K562 (cell line): ENCODE data around the gene MAP4K5. TPM values are rescaled to one million over a fixed set of nuclear protein-coding genes. Genes with fewer than 3 reads are reported as not detected.
A peak's percentile ranks its signal among the peaks of the same experiment; 100 is the strongest.

ENCODE experiments used
- ATAC-seq: fragments of 200-7000 bp; cut with Tn5 transposase; 3 replicates; pipeline ENCODE4 v1.9.1; 2020; ENCODE audit warnings: moderate library complexity
- BruUV-seq: library from RNA; stranded (reverse); fragments of 400-500 nt; replicated peaks from 2 replicates; lab custom pipeline; 2021; lab: Mats Ljungman, UMichigan
- CTCF ChIA-PET: fragments of 300-600 bp; formaldehyde crosslinking; extraction: SDS; loops from one replicate; lab custom pipeline; 2021; ENCODE audit warnings: low intra/inter-chr PET ratio; lab: Yijun Ruan, JAX
- POLR2A ChIA-PET: fragments of 300-600, 350-650 bp; sonication (Branson Sonifier 250); formaldehyde crosslinking; extraction: SDS; loops from one replicate; lab custom pipeline; 2021; ENCODE audit warnings: antibody characterized with exemption, inconsistent platforms; lab: Yijun Ruan, JAX
- DNase-seq, 4 experiments: peaks; one replicate each; pipeline versions ENCODE4 v3.0.0 to v3.0.0-alpha.2; 2011 to 2018; ENCODE audit warnings: low spot score in 3 of 4, mixed read lengths in 3 of 4; ENCODE audit errors: extremely low read depth in 1 of 4
- FAIRE-seq: peaks from 2 replicates; lab custom pipeline; 2011; peaks lifted over from hg19 to GRCh38; lab: Jason Lieb, UNC
- H2AFZ ChIP-seq: 2 replicates; pipeline ENCODE4 v1.6.0; 2011; ENCODE audit warnings: low read depth, low read length, control low read depth, inconsistent platforms
- H3K27ac ChIP-seq: fragments of 200-600 bp; 3 replicates; pipeline ENCODE4 v1.8.0; 2011; ENCODE audit warnings: low read depth, mild to moderate bottlenecking, control low read depth, inconsistent platforms, low read length, moderate library complexity, mixed read lengths; ENCODE audit errors: extremely low read depth
- H3K27me3 ChIP-seq, 2 experiments: fragments of 300-600 bp in 1 of 2; 2 replicates in 1 of 2; 3 replicates in 1 of 2; pipeline versions ENCODE4 v1.6.0 to v1.8.0; 2011; ENCODE audit warnings: inconsistent platforms in 2 of 2, low read length in 2 of 2, mild to moderate bottlenecking in 1 of 2, mixed read lengths in 1 of 2, moderate library complexity in 1 of 2; ENCODE audit not compliant: control insufficient read depth in 2 of 2, insufficient read depth in 2 of 2
- H3K36me3 ChIP-seq: fragments of 300-600 bp; 3 replicates; pipeline ENCODE4 v1.8.0; 2011; ENCODE audit warnings: mild to moderate bottlenecking, low read length, inconsistent platforms; ENCODE audit not compliant: control insufficient read depth, insufficient read depth
- H3K4me1 ChIP-seq, 2 experiments: fragments of 200-600 bp in 1 of 2; replicated peaks in 1 of 2; 2 replicates in 1 of 2; 3 replicates in 1 of 2; pipeline versions ENCODE4 v1.5.1 to v1.8.0; 2011; ENCODE audit warnings: inconsistent platforms in 2 of 2, low read length in 2 of 2, mild to moderate bottlenecking in 1 of 2, mixed read lengths in 1 of 2, moderate library complexity in 1 of 2; ENCODE audit not compliant: control insufficient read depth in 2 of 2, insufficient read depth in 2 of 2
- H3K4me2 ChIP-seq: 2 replicates; pipeline ENCODE4 v1.6.1; 2011; ENCODE audit warnings: low read length, control low read depth, inconsistent platforms, mixed read lengths; ENCODE audit not compliant: insufficient read depth
- H3K4me3 ChIP-seq: fragments of 200-600 bp; sonication (generic), shearing (Covaris generic); 2 replicates; pipeline ENCODE4 v1.5.1; 2016; ENCODE audit warnings: control low read depth, inconsistent platforms
- H3K79me2 ChIP-seq: fragments of 200-600 bp; 3 replicates; pipeline ENCODE4 v1.8.0; 2011; ENCODE audit warnings: low read length, inconsistent platforms; ENCODE audit not compliant: control insufficient read depth, insufficient read depth
- H3K9ac ChIP-seq, 2 experiments: 2 replicates each; pipeline versions ENCODE4 v1.6.0 to v1.6.1; 2011; ENCODE audit warnings: low read depth in 2 of 2, low read length in 2 of 2, control low read depth in 1 of 2, inconsistent platforms in 1 of 2, mild to moderate bottlenecking in 1 of 2, mixed read lengths in 1 of 2; ENCODE audit not compliant: insufficient read depth in 1 of 2
- H3K9me1 ChIP-seq: one replicate; pipeline ENCODE4 v1.6.0; 2011; ENCODE audit warnings: inconsistent platforms, mild to moderate bottlenecking, low read length, moderate library complexity; ENCODE audit not compliant: control insufficient read depth, insufficient read depth
- H3K9me3 ChIP-seq: replicated peaks from 2 replicates; pipeline ENCODE4 v1.5.1; 2011; ENCODE audit warnings: low read depth, low read length, inconsistent platforms; ENCODE audit not compliant: control insufficient read depth, insufficient read depth
- H4K20me1 ChIP-seq: replicated peaks from 2 replicates; pipeline ENCODE4 v1.6.1; 2011; ENCODE audit warnings: low read length, inconsistent platforms, mixed read lengths; ENCODE audit not compliant: control insufficient read depth, insufficient read depth
- CGGBP1 ChIP-seq: fragments of 250-450 bp; sonication (Bioruptor Pico); IDR thresholded peaks from 2 replicates; pipeline ENCODE4 v1.9.0; 2021; ENCODE audit warnings: mild to moderate bottlenecking
- PHF20 ChIP-seq: fragments of 450-650 bp; IDR thresholded peaks from 2 replicates; pipeline ENCODE4 v1.6.1; 2018; ENCODE audit not compliant: partially characterized antibody
- POLR2G ChIP-seq: fragments of 200-400 bp; formaldehyde crosslinking; IDR thresholded peaks from 2 replicates; pipeline ENCODE4 v1.6.1; 2017; ENCODE audit warnings: low read depth, mild to moderate bottlenecking, antibody characterized with exemption, low read length, moderate library complexity
- RBFOX2 ChIP-seq: fragments of 200-400 bp; formaldehyde crosslinking; IDR thresholded peaks from 2 replicates; pipeline ENCODE4 v1.6.1; 2017; ENCODE audit warnings: low read depth, mild to moderate bottlenecking, low read length, moderate library complexity
- SFPQ ChIP-seq: fragments of 200-400 bp; formaldehyde crosslinking; IDR thresholded peaks from 2 replicates; pipeline ENCODE4 v1.6.1; 2017; ENCODE audit warnings: mild to moderate bottlenecking, low read depth, low read length, moderate library complexity
- ZBTB17 ChIP-seq: fragments of 450-650 bp; formaldehyde crosslinking; IDR thresholded peaks from 2 replicates; pipeline ENCODE4 v1.4.0; 2020; ENCODE audit warnings: mild to moderate bottlenecking
- ZNF3 ChIP-seq: fragments of 250-450 bp; sonication (Bioruptor Pico); IDR thresholded peaks from 2 replicates; pipeline ENCODE4 v1.5.0; 2021; ENCODE audit warnings: mild to moderate bottlenecking, moderate library complexity
- WGBS: fragments of 100-300 bp; shearing (Covaris generic); methylation state at CpG from one replicate; pipeline ENCODE4 v1.1.6; 2016; ENCODE audit warnings: low coverage, mixed read lengths; ENCODE audit not compliant: insufficient coverage; ENCODE audit errors: missing lambda C conversion rate; 5-methylcytosine and 5-hydroxymethylcytosine counted together
- in situ Hi-C: fragments of 300-500 bp; cut with MboI; formaldehyde crosslinking; loops from 4 replicates; pipeline ENCODE4 v1.15.0; 2018; ENCODE audit warnings: inconsistent platforms, mixed read lengths
- intact Hi-C: fragments of 100-400 bp; cut with micrococcal nuclease; formaldehyde crosslinking; loops from 2 replicates; pipeline ENCODE4 v1.14.2; 2022
- polyA plus RNA-seq, 8 experiments: library from polyadenylated mRNA; depleted of rRNA in 4 of 8; stranded (reverse) in 5 of 8; unstranded in 3 of 8; fragments of >200 nt; fragmentation: Nextera tagmentation in 2 of 8; fragmentation: Illumina TruSeq in 1 of 8; extraction: Ambion mirVana in 2 of 8; extraction: Trizol in 1 of 8; gene quantifications; 2 replicates each; pipeline versions ENCODE4 v1.2.1 to v1.2.3, GENCODE V29; 2011 to 2014; ENCODE audit warnings: inconsistent platforms in 1 of 8, missing spikeins in 1 of 8
- total RNA-seq, 7 experiments: library from RNA; depleted of rRNA in 6 of 7; stranded (reverse); fragments of >200 nt in 6 of 7; fragmentation: Illumina TruSeq in 2 of 7; extraction: Trizol in 2 of 7; gene quantifications; 2 replicates each; pipeline versions ENCODE4 v1.2.1 to v1.2.3, GENCODE V29; 2011 to 2021; ENCODE audit warnings: low replicate concordance in 1 of 7

MAP4K5 gene
- total and polyA plus RNA-seq, 9 of the 15 experiments (the other 6 are each of a cell fraction or from before 2014, with no cell fraction given): 5.9 to 29.4 (median 18.0) TPM

DNA sequence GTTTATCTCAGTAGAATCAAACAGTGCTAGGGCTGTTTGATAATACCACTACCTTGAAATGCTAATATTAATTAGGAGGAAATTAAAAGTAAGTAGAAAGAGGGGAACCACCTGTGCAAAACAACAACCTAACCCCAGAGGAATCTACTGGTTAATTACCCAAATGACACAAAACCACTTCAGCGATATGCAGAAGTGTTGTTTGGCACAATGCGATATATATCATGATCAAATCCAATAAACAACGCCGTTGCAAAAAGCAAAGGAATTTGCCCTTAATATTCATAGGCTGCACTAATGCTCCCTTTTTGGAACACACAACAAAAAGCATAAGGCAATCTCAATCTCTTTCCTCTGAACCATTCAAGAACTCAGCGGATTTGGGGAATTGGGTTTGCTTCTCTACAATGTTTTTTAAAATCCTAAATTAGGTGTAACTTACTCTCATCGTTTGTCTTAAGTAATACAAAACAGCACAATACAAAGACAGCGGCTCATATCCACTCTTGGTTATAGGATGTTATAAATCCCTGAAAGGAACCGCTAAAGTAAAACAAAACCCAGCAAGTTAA is 1.5 kb downstream of the MAP4K5 start:
- ATAC-seq (no peak), FAIRE-seq (no peak), DNase-seq (no peak)
- Histone ChIP-seq H3K36me3 (peaks cover 16% of the 10 kb centered on the region; the same call in 2 of the 3 replicates), H3K79me2 (peaks cover 61% of the 10 kb centered on the region), H3K4me2 (peak overlapping the region; percentile 77), H3K9me1 (no peaks in the 10 kb centered on the region), H3K4me1 (peaks cover 12 to 14% of the 10 kb centered on the region in 2 experiments; a peak in 4 of 5 replicates), H2AFZ (no peak overlapping the region), H3K27ac (no peak overlapping the region), H3K4me3 (peak overlapping the region; percentile 66), H3K27me3 (no peaks in the 10 kb centered on the region), H3K9ac (peak overlapping the region in 1 of 2 experiments; percentile 73; a peak in 2 of 4 replicates), H3K9me3 (no peaks in the 10 kb centered on the region), H4K20me1 (0 out of 2 replicates have a peak, but pooled peaks cover 7% of the 10 kb centered on the region)
- ChIA-PET CTCF (no interaction called here), POLR2A (no interaction called here)
- BruUV-seq: no TSS peak
- intact Hi-C loops (loop anchor here (5.0 to 10.0 kb wide), 3 partner anchors 134 to 666 kb away; partner anchors contain the start of genes CDKL1 and VCPKMT), in situ Hi-C loops (loop anchor here (25.0 kb wide), 1 partner anchor 669 kb away; the partner anchor contains the start of gene NEMF)
- TF ChIP-seq ZBTB17 (CRISPR knock-in tag) (no peak), RBFOX2 (peak; percentile 32; the same call in 1 of the 2 replicates)
- WGBS: 4% methylated on average over 8 of the region's 8 CpGs

DNA sequence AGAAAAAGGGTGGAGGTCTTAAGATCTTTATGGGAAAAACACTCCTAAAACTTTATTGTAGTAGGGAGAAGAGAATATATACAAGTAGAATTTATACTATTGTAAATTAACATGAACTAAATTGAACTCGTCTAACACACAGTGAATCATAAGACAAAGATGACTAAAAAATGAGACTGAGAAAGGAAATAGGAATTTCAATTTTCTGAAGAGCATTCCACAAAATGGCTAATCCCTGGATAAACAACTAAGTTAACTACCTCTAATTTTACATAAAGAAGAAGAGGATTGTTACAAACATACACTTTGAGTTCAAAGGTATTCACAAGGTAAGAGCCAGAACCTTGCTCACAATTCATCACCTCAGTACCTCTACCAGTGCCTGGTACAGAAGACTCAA is 2.0 kb downstream of the MAP4K5 start:
- DNase-seq (no peak), ATAC-seq (no peak), FAIRE-seq (no peak)
- Histone ChIP-seq H3K9me1 (no peaks in the 10 kb centered on the region), H3K27me3 (no peaks in the 10 kb centered on the region), H4K20me1 (0 out of 2 replicates have a peak, but pooled peaks cover 7% of the 10 kb centered on the region), H3K4me1 (peaks cover 12 to 14% of the 10 kb centered on the region in 2 experiments; a peak in 4 of 5 replicates), H3K27ac (no peak overlapping the region), H3K36me3 (peaks cover 16% of the 10 kb centered on the region; the same call in 2 of the 3 replicates), H3K9me3 (no peaks in the 10 kb centered on the region), H3K9ac (peak overlapping the region in 1 of 2 experiments; percentile 73; a peak in 2 of 4 replicates), H3K4me2 (peak overlapping the region; percentile 77), H3K4me3 (peak overlapping the region; percentile 66), H2AFZ (no peak overlapping the region), H3K79me2 (peaks cover 67% of the 10 kb centered on the region)
- CTCF ChIA-PET: no interaction called here
- WGBS: 6% methylated on average over 1 of the region's 1 CpG
- in situ Hi-C loops (loop anchor here (25.0 kb wide), 1 partner anchor 668 kb away; the partner anchor contains the start of gene NEMF), intact Hi-C loops (loop anchor here (5.0 to 10.0 kb wide), 3 partner anchors 133 to 666 kb away; partner anchors contain the start of genes CDKL1 and VCPKMT)
- POLR2A ChIA-PET: interaction anchor here (0.9 kb wide), 1 partner anchor 16 kb away, joined by 3 read pairs; no protein-coding TSS in a partner anchor
- no TSS peak for BruUV-seq
- no peak for TF ChIP-seq CGGBP1
- TF ChIP-seq PHF20: no peak
- no peak for TF ChIP-seq ZNF3
- no peak for TF ChIP-seq POLR2G
- no peak for TF ChIP-seq SFPQ
